Colonic mucosa (tissue), 4 donors: Measurements from ENCODE around the gene PRKAG2. TPM values are rescaled to one million over a fixed set of nuclear protein-coding genes. Genes with fewer than 3 reads are reported as not detected.
"Not testable (repeated sequence)": the region's sequence is repeated elsewhere in the genome, so short reads cannot be mapped to it uniquely, and the experiment has no call there.

Experiments used
- DNase-seq: peaks from one replicate; pipeline ENCODE4 v3.0.0-alpha.2; 2020
- H3K27ac ChIP-seq: fragments of 200-600 bp; one replicate; pipeline ENCODE4 v1.8.0; 2021
- H3K27me3 ChIP-seq: fragments of 200-600 bp; one replicate; pipeline ENCODE4 v1.8.0; 2021
- H3K36me3 ChIP-seq: fragments of 200-600 bp; one replicate; pipeline ENCODE4 v1.8.0; 2021
- H3K4me1 ChIP-seq: fragments of 200-600 bp; one replicate; pipeline ENCODE4 v1.8.0; 2021; ENCODE audit warnings: mild to moderate bottlenecking
- H3K4me3 ChIP-seq: fragments of 200-600 bp; one replicate; pipeline ENCODE4 v1.8.0; 2021
- H3K9ac ChIP-seq, 2 donors: one replicate each; pipeline ENCODE4 v1.7.0; 2013; ENCODE audit warnings: control low read depth in 2 of 2, low read depth in 2 of 2, low read length in 2 of 2
- H3K9me3 ChIP-seq: fragments of 200-600 bp; one replicate; pipeline ENCODE4 v1.8.0; 2021
- intact Hi-C: fragments of 100-400 bp; cut with DNase I; formaldehyde crosslinking; loops from one replicate; pipeline ENCODE4 v1.14.1; 2022
- total RNA-seq, 2 donors: library from RNA; stranded (reverse); fragmentation: NEBNext Ultra II Directional in 1 of 2; extraction: Animal tissue kit (Norgen Biotek cat#: 25700) in 1 of 2; gene quantifications; one replicate each; pipeline ENCODE4 v1.2.1, GENCODE V29; 2021
- TF ChIP-seq, protein P1 (sequence below): fragments of 200-600 bp; IDR thresholded peaks from one replicate; pipeline ENCODE4 v1.8.0; 2022; ENCODE audit warnings: antibody characterized with exemption, mild to moderate bottlenecking
- donor health status: healthy.
- donor health status: DM: no; HTN: no; CAD: no.
- donor health status: DM: no; HTN: no; CAD: no.

The PRKAG2 gene
- total RNA-seq, 2 donors from 2014 or later = 36.3 to 42.0 TPM

DNA sequence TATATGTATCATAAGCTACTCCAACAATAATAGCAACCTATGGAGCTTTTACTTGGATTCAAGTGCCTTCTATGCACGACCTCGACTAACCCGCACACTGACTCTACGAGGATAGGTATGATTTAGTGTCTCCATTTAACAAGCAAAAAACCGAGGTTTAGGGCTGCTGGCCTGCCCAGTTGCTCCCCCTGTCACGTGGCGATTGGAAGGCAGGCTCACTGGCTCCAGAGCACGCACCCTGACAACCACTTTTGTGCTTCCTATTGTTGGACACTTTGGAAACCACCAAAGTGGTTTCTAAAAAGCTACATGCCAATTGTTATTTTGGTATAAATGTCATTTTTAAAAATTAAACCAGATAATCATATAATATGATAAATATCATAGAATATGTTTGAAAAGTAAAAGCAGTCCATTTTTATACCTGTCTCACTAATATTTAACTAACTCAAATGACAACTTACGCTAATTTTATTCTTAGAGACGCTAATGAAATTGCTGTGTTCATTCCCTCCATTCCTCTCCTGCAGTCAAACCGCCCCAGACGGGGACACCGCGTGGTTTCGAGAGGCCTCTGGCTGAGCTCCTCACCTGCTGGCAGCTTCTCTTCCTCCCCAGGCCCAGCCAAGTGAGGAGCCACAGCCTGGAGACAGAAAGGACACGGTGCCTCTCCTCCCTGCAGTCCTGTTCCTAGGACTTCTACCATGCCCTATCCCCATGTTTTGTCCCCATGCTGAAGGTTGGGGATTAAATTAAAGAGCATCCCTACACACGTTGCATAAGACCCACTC lies 335.0 kb downstream of the PRKAG2 start:
- Histone ChIP-seq H3K36me3 (no peaks in the 10 kb centered on the region), H3K27ac (no peak overlapping the region), H3K27me3 (no peaks in the 10 kb centered on the region), H3K9me3 (no peaks in the 10 kb centered on the region), H3K4me1 (no peaks in the 10 kb centered on the region), H3K4me3 (no peak overlapping the region), H3K9ac (no peak overlapping the region)
- DNase-seq = no peak
- intact Hi-C loops = no loop called here
- TF ChIP-seq, protein P1, sequence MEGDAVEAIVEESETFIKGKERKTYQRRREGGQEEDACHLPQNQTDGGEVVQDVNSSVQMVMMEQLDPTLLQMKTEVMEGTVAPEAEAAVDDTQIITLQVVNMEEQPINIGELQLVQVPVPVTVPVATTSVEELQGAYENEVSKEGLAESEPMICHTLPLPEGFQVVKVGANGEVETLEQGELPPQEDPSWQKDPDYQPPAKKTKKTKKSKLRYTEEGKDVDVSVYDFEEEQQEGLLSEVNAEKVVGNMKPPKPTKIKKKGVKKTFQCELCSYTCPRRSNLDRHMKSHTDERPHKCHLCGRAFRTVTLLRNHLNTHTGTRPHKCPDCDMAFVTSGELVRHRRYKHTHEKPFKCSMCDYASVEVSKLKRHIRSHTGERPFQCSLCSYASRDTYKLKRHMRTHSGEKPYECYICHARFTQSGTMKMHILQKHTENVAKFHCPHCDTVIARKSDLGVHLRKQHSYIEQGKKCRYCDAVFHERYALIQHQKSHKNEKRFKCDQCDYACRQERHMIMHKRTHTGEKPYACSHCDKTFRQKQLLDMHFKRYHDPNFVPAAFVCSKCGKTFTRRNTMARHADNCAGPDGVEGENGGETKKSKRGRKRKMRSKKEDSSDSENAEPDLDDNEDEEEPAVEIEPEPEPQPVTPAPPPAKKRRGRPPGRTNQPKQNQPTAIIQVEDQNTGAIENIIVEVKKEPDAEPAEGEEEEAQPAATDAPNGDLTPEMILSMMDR = no peak

DNA sequence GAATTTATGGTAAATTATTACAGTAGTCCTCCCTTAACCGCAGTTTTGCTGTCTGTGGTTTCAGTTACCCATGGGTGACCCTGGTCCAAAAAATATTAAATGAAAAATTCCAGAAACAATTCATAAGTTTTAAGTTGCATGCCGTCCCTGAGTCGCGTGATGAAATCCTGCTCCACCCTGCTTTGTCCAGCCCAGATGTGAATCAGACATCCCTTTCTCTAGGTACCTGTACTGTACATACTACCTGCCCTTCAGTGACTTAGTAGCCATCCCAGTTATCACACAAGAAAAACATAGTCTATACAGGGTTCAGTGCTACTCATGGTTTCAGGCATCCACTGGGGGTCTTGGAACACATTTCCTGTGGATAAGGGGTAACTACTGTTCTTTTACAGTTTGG lies 336.8 kb downstream of the PRKAG2 start:
- Histone ChIP-seq H3K27ac (no peak overlapping the region), H3K9ac (no peak overlapping the region), H3K4me3 (no peak overlapping the region), H3K36me3 (no peaks in the 10 kb centered on the region), H3K9me3 (no peaks in the 10 kb centered on the region), H3K27me3 (no peaks in the 10 kb centered on the region), H3K4me1 (no peaks in the 10 kb centered on the region)
- DNase-seq = no peak
- TF ChIP-seq, protein P1 = no peak
- intact Hi-C loops = no loop called here

DNA sequence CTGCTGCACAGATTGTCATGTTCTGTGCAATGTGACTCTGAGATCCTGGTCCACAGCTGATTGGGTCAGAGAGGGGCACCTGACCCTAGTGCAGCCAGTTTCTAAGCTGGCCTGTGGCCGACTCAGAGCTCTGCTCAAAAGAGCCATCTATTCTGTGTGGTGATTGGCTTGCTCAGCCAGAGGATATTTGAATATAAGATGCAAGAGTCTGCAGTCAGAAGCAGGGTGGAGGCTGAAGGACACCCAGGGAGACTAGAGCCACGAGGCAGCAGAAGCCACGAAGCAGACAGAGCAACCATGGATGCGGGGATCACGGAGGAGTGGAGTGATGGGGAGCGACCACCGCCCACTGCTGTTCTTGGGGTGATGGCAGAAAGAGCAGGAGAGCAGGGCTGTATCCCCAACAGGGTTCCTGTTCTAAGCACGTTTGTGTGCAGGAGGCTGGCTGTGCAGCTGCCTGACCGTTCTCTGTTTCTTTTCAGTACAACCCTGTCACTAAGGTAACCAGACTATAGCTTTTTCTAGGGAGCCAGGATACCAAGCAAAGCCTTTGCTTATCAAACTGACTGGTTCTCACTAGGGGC lies 337.7 kb downstream of the PRKAG2 start:
- TF ChIP-seq, protein P1 = no peak
- H3K4me1 ChIP-seq = no peaks in the 10 kb centered on the region
- no peaks in the 10 kb centered on the region for H3K27me3 ChIP-seq
- no peak overlapping the region for H3K4me3 ChIP-seq
- no peak overlapping the region for H3K9ac ChIP-seq
- DNase-seq = no peak
- intact Hi-C loops = no loop called here
- H3K27ac ChIP-seq = no peak overlapping the region
- H3K36me3 ChIP-seq = no peaks in the 10 kb centered on the region
- no peaks in the 10 kb centered on the region for H3K9me3 ChIP-seq

DNA sequence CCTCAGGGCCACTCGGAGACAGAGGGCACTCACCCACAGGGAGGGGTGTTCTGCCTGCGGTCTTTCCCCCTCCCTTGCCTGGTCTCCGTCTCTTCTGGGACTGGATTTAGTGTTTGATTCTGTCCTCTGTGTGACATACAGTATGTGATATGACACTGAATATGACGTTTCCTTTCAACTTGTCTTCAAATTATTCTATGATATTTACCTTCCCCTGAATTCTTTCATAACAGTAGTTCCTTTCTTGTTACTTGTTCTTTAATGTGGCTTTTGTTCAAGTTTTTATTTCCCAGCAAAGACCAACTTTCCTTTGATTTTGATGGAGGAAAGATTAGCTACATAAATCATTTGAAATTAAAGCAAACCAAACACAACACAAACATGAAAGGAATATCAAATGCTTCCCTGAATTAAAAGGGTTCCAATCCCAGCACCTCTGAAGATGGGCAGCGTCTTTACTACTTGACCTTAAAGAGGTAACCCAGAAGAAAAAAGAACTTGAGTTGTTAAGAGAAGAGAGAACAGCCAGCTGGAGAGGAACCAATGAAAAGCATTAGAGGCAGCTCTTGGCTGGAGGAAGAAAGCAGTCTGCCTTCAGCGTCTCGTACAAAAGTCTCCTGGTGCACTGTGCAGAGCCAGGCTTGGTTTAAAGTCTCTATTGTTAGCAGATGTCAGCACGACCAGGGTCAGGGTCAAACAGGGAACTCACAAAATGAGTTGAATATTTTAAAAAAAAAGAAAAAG lies 338.9 kb downstream of the PRKAG2 start:
- no peak for DNase-seq
- intact Hi-C loops = no loop called here
- TF ChIP-seq, protein P1 = no peak
- no peaks in the 10 kb centered on the region for H3K9me3 ChIP-seq
- no peak overlapping the region for H3K9ac ChIP-seq
- no peak overlapping the region for H3K4me3 ChIP-seq
- no peak overlapping the region for H3K27ac ChIP-seq
- H3K36me3 ChIP-seq = no peaks in the 10 kb centered on the region
- H3K4me1 ChIP-seq = no peaks in the 10 kb centered on the region
- H3K27me3 ChIP-seq = no peaks in the 10 kb centered on the region

DNA sequence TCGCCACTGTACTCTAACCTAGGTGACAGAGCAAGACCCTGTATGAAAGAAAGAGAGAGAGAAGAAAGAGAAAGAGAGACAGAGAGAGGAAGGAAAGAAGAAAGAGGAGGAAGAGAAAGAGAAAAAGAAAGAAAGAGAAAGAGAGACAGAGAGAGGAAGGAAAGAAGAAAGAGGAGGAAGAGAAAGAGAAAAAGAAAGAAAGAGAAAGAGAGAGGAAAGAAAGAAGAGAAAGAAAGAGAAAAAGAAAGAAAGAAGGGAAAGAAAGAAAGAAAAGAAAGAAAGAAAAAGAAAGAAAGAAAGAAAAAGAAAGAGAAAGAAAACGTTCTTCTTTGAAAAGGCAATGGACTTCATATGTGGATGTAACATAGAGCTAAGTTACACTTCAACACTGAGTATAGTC lies 340.7 kb downstream of the PRKAG2 start:
- H3K9ac ChIP-seq, H3K9me3 ChIP-seq, H3K36me3 ChIP-seq, intact Hi-C loops, H3K27me3 ChIP-seq, H3K4me3 ChIP-seq, H3K27ac ChIP-seq, H3K4me1 ChIP-seq, DNase-seq: not testable (repeated sequence)
